ENCODE results near the gene EEIG1.

EEIG1 gene

GRCh38 chr9:127935765-127936221, 45.0 kb downstream of the EEIG1 start:
- no peak overlapping the region for H3K4me3 ChIP-seq (ENCODE audit: low read length)
- no peak for TF ChIP-seq CTCF (IDR thresholded peaks at IDR 0.05; ENCODE audit: insufficient read depth, low read depth, low read length, missing control alignments)
- peak; percentile 56 for DNase-seq (ENCODE audit: low read depth)

GRCh38 chr9:127934986-127935385, 45.8 kb downstream of the EEIG1 start:
- TF ChIP-seq CTCF (IDR thresholded peaks at IDR 0.05; ENCODE audit: insufficient read depth, low read depth, low read length, missing control alignments) = no peak
- no peak for DNase-seq (ENCODE audit: low read depth)
- H3K4me3 ChIP-seq (ENCODE audit: low read length) = no peak overlapping the region

- H3K4me3 ChIP-seq (ENCODE audit: low read length) = no peak overlapping the region
- no peak for DNase-seq (ENCODE audit: low read depth)
- no peak for TF ChIP-seq CTCF (IDR thresholded peaks at IDR 0.05; ENCODE audit: insufficient read depth, low read depth, low read length, missing control alignments)
These were observed 46.5 kb downstream of the EEIG1 start for GRCh38 chr9:127934248-127934647.

GRCh38 chr9:127931092-127931881, 49.5 kb downstream of the EEIG1 start:
- peak overlapping the region; percentile 35 for H3K4me3 ChIP-seq (ENCODE audit: low read length)
- no peak for TF ChIP-seq CTCF (IDR thresholded peaks at IDR 0.05; ENCODE audit: insufficient read depth, low read depth, low read length, missing control alignments)
- DNase-seq (ENCODE audit: low read depth) = peak; percentile 54

Measured in epithelial cell of esophagus (primary cell).